Naive thymus-derived CD4-positive, alpha-beta T cell (primary cell): ENCODE data around the gene FAAH. TPM values are rescaled to one million over a fixed set of nuclear protein-coding genes. Genes with fewer than 3 reads are reported as not detected.
A peak's percentile ranks its signal among the peaks of the same experiment; 100 is the strongest.

ENCODE experiments used
- ATAC-seq: fragments of 150-1000 bp; cut with Tn5 transposase; 2 replicates; pipeline ENCODE4 v1.10.0; 2021; ENCODE audit warnings: mild to moderate bottlenecking, moderate library complexity
- CTCF ChIA-PET: fragments of 350-600 bp; sonication (Branson Sonifier 250); formaldehyde crosslinking; loops from one replicate; lab custom pipeline; 2021; ENCODE audit warnings: antibody characterized with exemption; lab: Charles Lee
- POLR2A ChIA-PET: fragments of 350-600 bp; sonication (Branson Sonifier 250); formaldehyde crosslinking; loops from one replicate; lab custom pipeline; 2021; ENCODE audit warnings: antibody characterized with exemption, inconsistent platforms; lab: Charles Lee
- DNase-seq, 9 donors: peaks; one replicate each; pipeline versions ENCODE4 v3.0.0 to v3.0.0-alpha.2; 2020 to 2022; ENCODE audit warnings: mixed read lengths in 1 of 9
- H3K27ac ChIP-seq: one replicate; pipeline ENCODE4 v1.7.0; 2013; ENCODE audit warnings: mild to moderate bottlenecking, low read depth, low read length, moderate library complexity
- H3K27me3 ChIP-seq, 2 donors: one replicate each; pipeline ENCODE4 v1.7.0; 2013; ENCODE audit warnings: low read length in 2 of 2, mild to moderate bottlenecking in 2 of 2, moderate library complexity in 2 of 2; ENCODE audit not compliant: control insufficient read depth in 2 of 2, insufficient read depth in 2 of 2
- H3K36me3 ChIP-seq, 3 experiments: 1 replicate in 2 of 3; 2 replicates in 1 of 3; pipeline ENCODE4 v1.7.0; 2013; ENCODE audit warnings: low read length in 3 of 3, mild to moderate bottlenecking in 3 of 3, moderate library complexity in 1 of 3; ENCODE audit not compliant: insufficient read depth in 3 of 3, control insufficient read depth in 2 of 3
- H3K4me1 ChIP-seq, 2 donors: one replicate each; pipeline ENCODE4 v1.7.0; 2013; ENCODE audit warnings: low read length in 2 of 2, mild to moderate bottlenecking in 2 of 2, moderate library complexity in 1 of 2; ENCODE audit not compliant: control insufficient read depth in 2 of 2, insufficient read depth in 2 of 2
- H3K4me3 ChIP-seq: 2 replicates; pipeline ENCODE4 v1.7.0; 2013; ENCODE audit warnings: mild to moderate bottlenecking, low read length
- H3K9me3 ChIP-seq, 3 experiments: 1 replicate in 2 of 3; 2 replicates in 1 of 3; pipeline ENCODE4 v1.7.0; 2013; ENCODE audit warnings: low read length in 3 of 3; ENCODE audit not compliant: control insufficient read depth in 2 of 3
- H3K27ac Mint-ChIP-seq, 9 donors: one replicate each; pipeline ENCODE4 v1.8.0; 2020 to 2022; ENCODE audit warnings: mixed read lengths in 9 of 9, mild to moderate bottlenecking in 8 of 9, moderate library complexity in 5 of 9, inconsistent platforms in 2 of 9
- H3K27me3 Mint-ChIP-seq, 5 donors: one replicate each; pipeline ENCODE4 v1.8.0; 2021 to 2022; ENCODE audit warnings: mixed read lengths in 5 of 5, mild to moderate bottlenecking in 1 of 5
- H3K36me3 Mint-ChIP-seq, 5 donors: one replicate each; pipeline ENCODE4 v1.8.0; 2020 to 2022; ENCODE audit warnings: mixed read lengths in 5 of 5, mild to moderate bottlenecking in 3 of 5, inconsistent platforms in 1 of 5
- H3K4me1 Mint-ChIP-seq, 7 donors: one replicate each; pipeline ENCODE4 v1.8.0; 2020 to 2022; ENCODE audit warnings: mixed read lengths in 7 of 7, mild to moderate bottlenecking in 3 of 7, inconsistent platforms in 1 of 7
- H3K4me3 Mint-ChIP-seq, 10 donors: one replicate each; pipeline ENCODE4 v1.8.0; 2020 to 2022; ENCODE audit warnings: mild to moderate bottlenecking in 10 of 10, mixed read lengths in 10 of 10, moderate library complexity in 6 of 10, inconsistent platforms in 2 of 10
- H3K9me3 Mint-ChIP-seq, 11 donors: one replicate each; pipeline ENCODE4 v1.8.0; 2020 to 2022; ENCODE audit warnings: mixed read lengths in 11 of 11, mild to moderate bottlenecking in 4 of 11, inconsistent platforms in 1 of 11, moderate library complexity in 1 of 11
- intact Hi-C, 2 donors: fragments of 100-400 bp; cut with micrococcal nuclease; formaldehyde crosslinking; loops; one replicate each; pipeline ENCODE4 v1.15.1; 2023
- polyA plus RNA-seq, 2 donors: library from polyadenylated mRNA; unstranded; fragments of 300-500 nt; fragmentation: Illumina TruSeq; gene quantifications; one replicate each; pipeline ENCODE4 v1.2.3, GENCODE V29; 2021
- total RNA-seq, 6 experiments: library from RNA in 5 of 6; stranded (reverse) in 5 of 6; gene quantifications; 1 replicate in 5 of 6; 2 replicates in 1 of 6; pipeline ENCODE4 v1.2.3 and lab custom pipeline; 2021 to 2026

FAAH gene
- total and polyA plus RNA-seq, 7 experiments from 2014 or later, result 1.6 to 17.1 (median 8.3) TPM

DNA sequence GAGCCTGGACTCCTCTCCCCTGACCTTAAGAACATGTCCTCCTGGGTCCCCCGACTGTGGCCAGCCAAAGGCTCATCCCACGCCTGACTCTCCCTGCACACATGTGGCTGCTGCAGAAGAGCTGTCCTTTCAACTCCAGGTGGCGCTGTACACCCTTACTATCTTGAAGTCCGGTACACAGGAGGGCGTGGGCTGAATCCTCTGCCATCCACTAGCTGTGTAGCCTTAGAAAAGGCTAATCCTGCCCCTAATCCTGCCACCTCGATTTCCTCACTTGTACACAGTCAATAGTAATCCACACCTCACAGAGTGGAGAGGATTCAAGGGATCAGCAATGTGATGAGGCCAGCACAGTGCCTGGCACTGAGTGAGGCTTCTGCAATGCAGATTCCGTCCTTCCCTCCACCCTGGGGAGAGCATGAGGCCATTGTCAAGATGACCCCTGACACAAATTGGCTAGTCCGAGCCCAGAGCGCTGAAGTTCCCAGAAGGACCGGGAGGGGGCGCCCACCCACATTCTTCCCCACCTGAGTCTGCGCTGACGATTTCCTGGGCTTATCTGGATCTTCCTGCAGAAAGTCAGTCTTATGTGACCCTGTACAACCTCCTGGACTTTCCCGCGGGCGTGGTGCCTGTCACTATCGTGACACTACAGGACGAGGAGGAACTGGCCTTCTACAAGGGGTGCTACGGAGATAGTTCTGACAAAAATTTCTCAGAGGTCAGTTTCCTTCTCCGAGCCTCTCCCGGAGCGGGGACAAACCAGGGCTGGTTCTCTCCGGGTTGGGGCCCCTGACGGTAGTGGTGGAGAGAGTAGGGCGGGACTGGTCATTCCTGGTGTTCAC is 48.4 kb downstream of the FAAH start:
- Histone ChIP-seq H3K4me3 (peak overlapping the region; percentile 75), H3K9me3 (no peaks in the 10 kb centered on the region), H3K4me1 (peaks cover 0 to 1% of the 10 kb centered on the region in 2 donors), H3K27me3 (peaks cover 0 to 5% of the 10 kb centered on the region in 2 donors), H3K36me3 (no peaks in the 10 kb centered on the region), H3K27ac (no peak overlapping the region)
- Mint-ChIP-seq H3K4me1 (peaks cover 13 to 20% (median 14%) of the 10 kb centered on the region in 7 donors), H3K9me3 (peaks cover 0 to 1% (median 0%) of the 10 kb centered on the region in 11 donors), H3K4me3 (peak overlapping the region; percentile 77 to 95 (median 89)), H3K27me3 (peaks cover 8 to 45% (median 20%) of the 10 kb centered on the region in 5 donors), H3K36me3 (no peaks in the 10 kb centered on the region), H3K27ac (peak overlapping the region in 1 of 9 donors; percentile 47)
- DNase-seq (peak; percentile 39 to 75 (median 63)), ATAC-seq (peak; percentile 79)
- intact Hi-C loops, result loop anchor here (1.0 to 10.0 kb wide), 3 partner anchors 86 to 732 kb away; no protein-coding TSS in a partner anchor
- CTCF ChIA-PET, result no interaction called here
- POLR2A ChIA-PET, result no interaction called here

DNA sequence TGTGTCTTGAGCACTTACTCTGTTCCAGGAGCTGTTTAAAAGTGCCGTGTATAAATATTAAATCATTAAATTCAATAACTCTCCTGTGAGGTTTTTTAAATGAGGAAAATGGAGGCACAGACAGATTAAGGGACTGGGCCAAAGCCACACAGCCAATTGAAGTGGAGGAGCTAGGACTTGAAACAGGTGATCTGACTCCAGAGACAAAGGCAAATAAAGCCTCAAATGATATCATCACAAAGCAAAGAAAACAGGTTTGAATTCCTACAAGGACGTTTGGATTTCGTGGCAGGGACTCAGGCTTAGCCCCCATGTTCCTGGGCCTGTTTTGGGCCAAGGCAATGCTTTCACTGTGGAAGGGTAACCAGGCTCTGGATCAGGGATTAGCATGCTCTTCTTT is 50.3 kb downstream of the FAAH start:
- H3K27me3 ChIP-seq, result peaks cover 0 to 13% of the 10 kb centered on the region in 2 donors
- H3K4me3 Mint-ChIP-seq, result peak overlapping the region in 2 of 10 donors; percentile 6 to 77
- ATAC-seq (no peak), DNase-seq (no peak)
- H3K9me3 Mint-ChIP-seq, result peaks cover 0 to 1% (median 0%) of the 10 kb centered on the region in 11 donors
- no peak overlapping the region for H3K27ac Mint-ChIP-seq
- no peaks in the 10 kb centered on the region for H3K36me3 ChIP-seq
- CTCF ChIA-PET, result interaction anchor here (1.1 to 2.2 kb wide), 3 partner anchors 13 to 281 kb away, joined by 3 to 6 read pairs (median 3); no protein-coding TSS in a partner anchor
- intact Hi-C loops, result loop anchor here in 1 of 2 donors (10.0 kb wide), 2 partner anchors 280 to 730 kb away; no protein-coding TSS in a partner anchor
- peaks cover 13 to 33% (median 22%) of the 10 kb centered on the region in 7 donors for H3K4me1 Mint-ChIP-seq
- H3K9me3 ChIP-seq, result no peaks in the 10 kb centered on the region
- H3K4me1 ChIP-seq, result peaks cover 0 to 3% of the 10 kb centered on the region in 2 donors
- POLR2A ChIA-PET, result no interaction called here
- H3K4me3 ChIP-seq, result no peak overlapping the region
- H3K36me3 Mint-ChIP-seq, result no peaks in the 10 kb centered on the region
- H3K27me3 Mint-ChIP-seq, result peaks cover 24 to 62% (median 34%) of the 10 kb centered on the region in 5 donors
- H3K27ac ChIP-seq, result no peak overlapping the region

DNA sequence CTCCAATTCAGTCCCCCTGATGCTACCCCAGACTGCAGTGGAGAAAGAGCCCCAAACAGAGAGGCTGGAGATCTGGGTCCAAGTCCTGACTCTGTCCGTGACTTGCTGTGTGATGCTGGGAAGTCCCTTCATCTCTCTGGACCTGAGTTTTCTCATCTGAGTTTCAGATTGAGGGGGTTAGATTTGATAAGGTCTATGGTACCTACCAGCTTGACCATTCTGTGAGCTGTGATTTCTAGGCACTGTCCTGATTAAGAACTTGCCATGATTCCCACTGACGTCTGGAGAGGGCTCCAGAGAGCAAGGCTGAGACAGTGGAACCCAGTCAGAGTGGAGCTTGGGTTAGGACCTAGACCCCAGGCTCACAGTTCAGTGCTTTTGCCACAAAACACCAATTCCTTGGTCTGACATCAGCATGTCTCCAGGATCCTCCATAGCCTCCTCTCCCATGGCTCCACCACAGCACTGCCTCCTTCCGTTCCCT is 51.7 kb downstream of the FAAH start:
- no peaks in the 10 kb centered on the region for H3K9me3 Mint-ChIP-seq

DNA sequence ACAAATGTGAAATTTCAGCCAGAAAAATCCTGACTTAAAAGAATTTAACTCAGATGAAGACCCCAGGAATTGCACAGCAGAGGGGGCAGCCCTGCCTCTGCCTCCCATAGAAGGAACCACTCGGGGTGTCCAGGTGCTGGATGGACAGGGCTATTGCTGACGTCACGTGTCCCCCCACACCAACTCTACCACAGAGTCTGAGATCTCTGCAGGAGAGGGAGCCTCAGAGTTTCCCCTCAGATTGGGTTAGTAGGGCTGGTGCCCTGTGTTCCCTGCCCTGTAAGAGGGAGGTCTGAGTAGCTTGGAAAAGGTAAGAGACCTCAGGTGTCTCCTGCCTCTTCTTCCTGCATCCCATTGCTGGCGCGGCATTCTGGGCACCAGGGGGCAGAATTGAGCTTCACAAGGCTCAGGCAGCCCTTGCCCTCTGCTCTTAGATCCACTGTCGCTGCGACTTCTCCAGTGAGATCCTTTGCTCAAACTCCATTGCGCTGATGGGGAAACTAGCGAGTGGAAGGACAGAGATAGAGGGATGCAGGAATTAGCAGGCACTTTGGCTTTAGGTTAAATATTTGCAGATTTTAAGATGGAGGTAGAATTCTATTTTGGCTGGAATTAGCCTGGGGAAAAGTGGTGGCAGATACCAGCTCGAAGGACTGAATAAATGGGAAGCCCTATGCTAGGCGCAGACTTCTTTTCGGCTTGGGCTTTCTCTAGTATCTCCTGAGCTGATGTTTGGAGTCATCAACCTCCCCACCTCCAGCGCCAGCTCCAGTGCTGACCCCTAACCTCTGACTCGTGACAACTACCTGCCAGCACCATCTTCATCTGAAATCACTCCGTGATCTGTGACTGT is 52.8 kb downstream of the FAAH start:
- Mint-ChIP-seq H3K9me3 (no peaks in the 10 kb centered on the region), H3K4me1 (peaks cover 13 to 33% (median 22%) of the 10 kb centered on the region in 7 donors), H3K4me3 (peak overlapping the region in 8 of 10 donors; percentile 24 to 79 (median 58)), H3K27ac (no peak overlapping the region), H3K27me3 (peaks cover 40 to 75% (median 55%) of the 10 kb centered on the region in 5 donors), H3K36me3 (peaks cover 0 to 5% (median 0%) of the 10 kb centered on the region in 5 donors)
- CTCF ChIA-PET, result interaction anchor here (0.8 to 1.9 kb wide), 11 partner anchors 8 to 278 kb away, joined by 3 to 12 read pairs (median 4); no protein-coding TSS in a partner anchor
- intact Hi-C loops, result loop anchor here (1.0 to 10.0 kb wide), 6 partner anchors 30 to 728 kb away; no protein-coding TSS in a partner anchor
- H3K36me3 ChIP-seq, result no peaks in the 10 kb centered on the region
- H3K4me3 ChIP-seq, result no peak overlapping the region
- peaks cover 0 to 3% of the 10 kb centered on the region in 2 donors for H3K4me1 ChIP-seq
- DNase-seq, result peak; percentile 41 to 74 (median 62)
- peaks cover 0 to 16% of the 10 kb centered on the region in 2 donors for H3K27me3 ChIP-seq
- H3K9me3 ChIP-seq, result no peaks in the 10 kb centered on the region
- POLR2A ChIA-PET, result interaction anchor here (0.6 kb wide), 1 partner anchor 34 kb away, joined by 4 read pairs; no protein-coding TSS in a partner anchor
- ATAC-seq, result peak; percentile 57
- H3K27ac ChIP-seq, result no peak overlapping the region

More for the DNA sequence above, 51.7 kb downstream of the FAAH start:
- no peak overlapping the region for H3K27ac ChIP-seq
- peaks cover 0 to 16% of the 10 kb centered on the region in 2 donors for H3K27me3 ChIP-seq
- no peak for ATAC-seq
- H3K4me1 Mint-ChIP-seq, result peaks cover 13 to 33% (median 22%) of the 10 kb centered on the region in 7 donors
- H3K4me3 Mint-ChIP-seq, result no peak overlapping the region
- no peaks in the 10 kb centered on the region for H3K36me3 ChIP-seq
- POLR2A ChIA-PET, result no interaction called here
- DNase-seq, result no peak
- peaks cover 0 to 3% of the 10 kb centered on the region in 2 donors for H3K4me1 ChIP-seq
- no peak overlapping the region for H3K4me3 ChIP-seq
- H3K9me3 ChIP-seq, result no peaks in the 10 kb centered on the region
- CTCF ChIA-PET, result interaction anchor here (0.5 to 2.2 kb wide), 4 partner anchors 36 to 872 kb away, joined by 3 to 6 read pairs (median 3); no protein-coding TSS in a partner anchor
- intact Hi-C loops, result loop anchor here in 1 of 2 donors (10.0 kb wide), 2 partner anchors 279 to 729 kb away; no protein-coding TSS in a partner anchor
- peak overlapping the region in 1 of 9 donors; percentile 21 for H3K27ac Mint-ChIP-seq
- peaks cover 0 to under 1% (median 0%) of the 10 kb centered on the region in 5 donors for H3K36me3 Mint-ChIP-seq
- peaks cover 32 to 65% (median 44%) of the 10 kb centered on the region in 5 donors for H3K27me3 Mint-ChIP-seq

DNA sequence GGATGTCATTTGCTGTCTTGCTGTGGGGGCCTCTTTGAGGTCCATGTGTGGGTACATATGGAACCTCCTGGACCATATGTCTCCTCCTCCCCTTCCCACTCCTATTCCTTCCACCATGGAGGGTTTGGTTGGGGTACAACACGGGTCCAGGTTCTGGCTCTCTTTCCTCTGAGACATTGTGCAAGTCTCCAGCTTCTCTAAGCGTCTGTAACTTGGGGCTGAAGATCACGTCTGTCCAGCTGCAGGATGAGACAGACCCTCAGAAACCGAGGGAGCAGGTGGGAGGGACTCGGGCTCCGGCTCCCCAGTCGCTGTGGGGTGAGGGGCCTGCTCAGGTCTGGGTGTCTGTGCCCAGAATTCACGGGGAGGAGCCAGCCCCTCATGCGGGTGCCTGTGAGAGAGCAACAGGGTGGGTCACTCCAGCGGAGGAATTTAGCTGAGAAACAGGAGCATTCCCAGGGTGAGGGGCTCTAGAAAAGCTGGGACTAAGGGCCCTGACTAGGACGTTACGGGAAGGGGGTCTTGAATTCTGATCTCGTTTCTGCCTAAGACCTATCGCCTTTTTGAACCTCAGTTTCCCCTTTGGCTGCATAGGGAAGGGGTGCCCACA is 53.5 kb downstream of the FAAH start:
- POLR2A ChIA-PET, result interaction anchor here (0.6 kb wide), 1 partner anchor 33 kb away, joined by 4 read pairs; no protein-coding TSS in a partner anchor
- H3K36me3 Mint-ChIP-seq, result peaks cover 0 to 5% (median 0%) of the 10 kb centered on the region in 5 donors
- intact Hi-C loops, result loop anchor here (1.0 to 10.0 kb wide), 6 partner anchors 30 to 727 kb away; no protein-coding TSS in a partner anchor

More for the DNA sequence above, 53.5 kb downstream of the FAAH start:
- Histone ChIP-seq H3K4me1 (peaks cover 0 to 3% of the 10 kb centered on the region in 2 donors), H3K27ac (no peak overlapping the region), H3K36me3 (no peaks in the 10 kb centered on the region), H3K9me3 (no peaks in the 10 kb centered on the region), H3K27me3 (peaks cover 0 to 16% of the 10 kb centered on the region in 2 donors), H3K4me3 (no peak overlapping the region)
- peaks cover 8 to 28% (median 19%) of the 10 kb centered on the region in 7 donors for H3K4me1 Mint-ChIP-seq
- CTCF ChIA-PET, result interaction anchor here (0.8 to 1.9 kb wide), 11 partner anchors 9 to 277 kb away, joined by 3 to 12 read pairs (median 4); no protein-coding TSS in a partner anchor
- ATAC-seq (no peak), DNase-seq (no peak)
- no peak overlapping the region for H3K27ac Mint-ChIP-seq
- no peaks in the 10 kb centered on the region for H3K9me3 Mint-ChIP-seq
- peaks cover 45 to 75% (median 61%) of the 10 kb centered on the region in 5 donors for H3K27me3 Mint-ChIP-seq
- peak overlapping the region in 5 of 10 donors; percentile 1 to 74 (median 59) for H3K4me3 Mint-ChIP-seq
